CD1c-positive myeloid dendritic cell (primary cell): ENCODE measurements around the gene KLKB1.

Experiments used
- DNase-seq: peaks from one replicate; pipeline ENCODE4 v3.0.0-alpha.2; 2016; ENCODE audit errors: extremely low spot score

KLKB1 gene

DNA sequence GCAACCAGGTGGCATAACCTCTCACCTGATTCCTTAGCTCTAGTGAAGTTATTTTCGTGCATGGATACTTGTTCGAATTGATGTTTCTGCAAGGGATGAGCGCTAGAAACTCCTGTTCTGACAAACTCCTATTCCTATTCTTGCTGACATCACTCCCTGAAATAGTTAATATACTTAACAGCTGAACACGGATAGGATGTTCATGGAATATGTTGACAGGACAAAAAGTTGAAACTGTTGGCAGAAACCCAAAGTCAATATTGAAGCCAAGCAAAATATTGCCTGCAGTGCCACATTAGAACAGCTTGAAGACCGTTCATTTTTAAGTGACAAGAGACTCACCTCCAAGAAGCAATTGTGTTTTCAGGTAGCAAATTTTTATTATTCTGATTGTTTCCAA is at the start of gene KLKB1:
KLKB1 (plus strand) TSS at position 287 of the 400 bp plus-strand sequence. CDS start 689 bp downstream, outside the sequence.
- no peak for DNase-seq

DNA sequence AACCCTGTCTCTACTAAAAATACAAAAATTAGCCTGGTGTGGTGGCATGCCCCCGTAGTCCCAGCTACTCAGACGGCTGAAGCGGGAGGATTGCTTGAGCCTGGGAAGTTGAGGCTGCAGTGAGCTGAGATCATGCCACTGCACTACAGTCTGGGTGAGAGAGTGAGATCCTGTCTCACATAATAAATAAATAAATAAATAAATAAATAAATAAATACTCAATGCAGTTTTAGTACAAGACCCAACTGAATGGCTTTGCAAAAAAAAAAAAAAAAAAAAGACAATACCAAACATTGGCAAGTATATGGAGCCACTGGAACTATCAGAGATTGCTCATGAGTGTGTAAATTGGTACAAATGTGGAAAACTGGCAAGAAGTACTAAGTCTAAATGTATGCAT is 39.2 kb upstream of the KLKB1 start:
- DNase-seq: no peak

DNA sequence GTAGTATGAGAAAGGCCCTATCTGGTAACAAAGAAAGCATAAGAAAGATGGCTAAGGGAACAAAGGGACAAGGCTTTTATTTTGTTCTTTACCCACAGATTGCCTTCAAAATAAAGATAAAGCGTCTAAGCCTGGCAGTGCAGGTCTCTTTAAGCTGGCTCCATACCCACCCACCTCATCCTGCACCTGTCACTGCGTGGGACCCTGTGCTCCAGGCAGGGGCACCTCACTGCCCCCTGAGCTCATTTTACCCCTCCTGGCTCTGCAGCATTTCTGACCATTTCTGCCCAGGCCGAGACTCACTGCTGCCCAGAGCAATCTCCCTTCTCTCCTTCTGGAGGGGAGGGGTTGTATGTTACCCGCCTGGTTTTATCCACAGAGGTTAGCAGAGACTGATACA is 37.7 kb upstream of the KLKB1 start:
- no peak for DNase-seq

DNA sequence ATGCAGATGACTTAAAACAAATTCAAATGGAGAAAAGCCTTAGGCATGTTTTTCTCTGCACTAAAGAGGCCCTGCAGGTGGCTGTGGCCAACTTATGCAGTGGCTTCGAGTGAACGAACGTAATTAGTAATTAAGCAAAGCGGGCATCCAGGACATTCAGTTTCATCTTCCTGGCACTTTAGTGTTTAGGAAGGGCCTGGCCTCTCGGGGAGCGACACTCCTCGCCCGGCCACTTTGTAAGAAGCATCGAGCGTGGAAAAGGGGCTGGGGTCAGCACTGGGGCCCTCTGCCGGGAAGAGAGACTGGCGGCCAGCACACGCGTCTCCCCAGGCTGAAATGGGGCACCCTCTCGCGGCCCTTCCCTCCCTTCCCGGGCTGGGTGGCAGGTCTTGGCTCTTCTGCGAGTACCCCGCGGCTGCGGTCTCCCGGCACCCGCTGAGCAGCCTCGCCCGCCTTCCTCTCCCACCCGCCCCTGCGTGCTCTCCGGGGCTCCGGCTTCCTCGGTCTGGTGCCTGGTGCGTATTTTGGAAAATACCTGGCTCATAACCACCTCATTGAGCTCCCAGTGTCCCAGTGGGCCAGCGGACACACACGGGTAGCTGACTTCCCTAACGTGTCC is 36.6 kb upstream of the KLKB1 start:
- no peak for DNase-seq

DNA sequence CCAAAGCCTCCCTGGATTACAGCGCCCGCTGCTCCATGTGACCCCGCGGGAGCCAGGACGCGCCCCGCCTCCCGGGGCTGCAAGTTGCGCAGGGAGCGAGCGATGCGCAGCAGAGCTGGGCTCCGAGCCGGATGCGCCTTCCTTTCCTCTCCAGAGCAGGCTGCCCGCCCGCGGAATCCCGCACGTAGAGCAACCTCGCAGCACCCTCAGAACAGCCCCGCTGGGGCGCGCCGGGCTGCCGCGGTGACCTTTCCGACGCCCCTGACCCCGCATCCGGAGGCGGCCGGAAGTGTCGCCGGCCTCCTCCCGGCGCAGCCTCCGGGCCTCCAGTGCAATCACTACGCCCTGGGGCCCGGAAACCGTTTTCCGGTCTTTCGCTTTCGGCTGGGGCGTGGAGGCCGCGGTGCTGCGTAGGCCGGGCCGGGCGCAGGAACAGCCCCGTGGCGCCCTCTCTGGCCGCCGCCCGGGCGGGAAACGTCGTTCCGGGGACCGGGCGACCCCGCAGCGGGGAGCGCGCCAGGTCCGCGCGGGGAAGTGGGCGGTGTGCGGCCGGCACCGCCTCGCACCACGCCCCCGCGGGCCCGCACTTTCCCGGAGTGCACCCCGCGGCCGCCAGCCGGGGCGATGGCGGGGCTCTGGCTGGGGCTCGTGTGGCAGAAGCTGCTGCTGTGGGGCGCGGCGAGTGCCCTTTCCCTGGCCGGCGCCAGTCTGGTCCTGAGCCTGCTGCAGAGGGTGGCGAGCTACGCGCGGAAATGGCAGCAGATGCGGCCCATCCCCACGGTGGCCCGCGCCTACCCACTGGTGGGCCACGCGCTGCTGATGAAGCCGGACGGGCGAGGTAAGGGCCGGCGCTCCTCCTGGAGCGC is 35.9 kb upstream of the KLKB1 start, which contains the start of gene CYP4V2:
CYP4V2 (plus strand) TSS at position 368 of the 866 bp plus-strand sequence; CDS start at position 625, 257 bp downstream.
- DNase-seq: peak; percentile 95

DNA sequence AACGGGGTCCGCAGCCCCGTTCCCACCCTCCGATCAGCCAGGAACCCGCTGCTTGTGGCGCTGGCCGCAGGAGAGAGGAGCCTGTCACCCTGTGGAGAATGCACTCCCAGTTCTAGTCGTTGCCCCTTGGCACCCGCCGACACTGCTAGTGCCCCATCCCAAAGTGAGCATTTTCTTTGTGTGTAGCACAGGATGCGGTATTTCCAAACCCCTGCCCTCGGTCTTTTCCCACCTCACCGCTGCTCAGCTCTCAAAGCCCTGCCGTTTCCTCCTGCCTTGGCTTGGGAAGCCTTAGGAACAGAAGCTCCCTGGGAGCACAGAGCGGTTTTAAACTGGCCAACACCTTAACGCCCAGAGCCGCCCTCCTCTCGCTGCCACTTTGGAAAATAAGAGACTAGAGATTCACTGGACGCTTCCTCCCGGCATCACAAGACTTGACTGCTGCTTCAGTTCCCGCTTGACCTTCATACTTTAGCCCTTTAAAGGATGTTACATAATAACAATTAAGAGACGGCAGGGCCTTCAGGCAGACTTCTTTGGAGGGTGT is 35.2 kb upstream of the KLKB1 start:
- DNase-seq: peak; percentile 49

DNA sequence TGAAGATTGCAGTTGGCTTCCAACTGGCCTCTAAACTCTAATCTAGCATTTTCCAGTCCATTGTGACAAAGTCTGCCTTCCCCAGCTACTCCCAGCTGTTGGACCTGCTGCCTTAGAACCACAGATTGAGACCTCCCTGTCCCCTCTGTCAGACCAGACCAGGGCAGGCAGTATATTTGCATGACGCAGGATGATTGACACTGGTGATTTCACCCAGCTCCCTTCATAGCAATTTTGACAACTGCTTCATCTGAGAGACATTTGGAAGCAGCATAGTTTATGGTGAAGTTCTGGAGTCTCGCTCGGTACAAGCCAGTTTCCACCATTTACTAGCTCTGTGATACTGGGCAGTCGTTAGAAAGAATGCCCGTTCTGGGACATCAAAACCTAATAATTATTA is 33.5 kb upstream of the KLKB1 start:
- no peak for DNase-seq

DNA sequence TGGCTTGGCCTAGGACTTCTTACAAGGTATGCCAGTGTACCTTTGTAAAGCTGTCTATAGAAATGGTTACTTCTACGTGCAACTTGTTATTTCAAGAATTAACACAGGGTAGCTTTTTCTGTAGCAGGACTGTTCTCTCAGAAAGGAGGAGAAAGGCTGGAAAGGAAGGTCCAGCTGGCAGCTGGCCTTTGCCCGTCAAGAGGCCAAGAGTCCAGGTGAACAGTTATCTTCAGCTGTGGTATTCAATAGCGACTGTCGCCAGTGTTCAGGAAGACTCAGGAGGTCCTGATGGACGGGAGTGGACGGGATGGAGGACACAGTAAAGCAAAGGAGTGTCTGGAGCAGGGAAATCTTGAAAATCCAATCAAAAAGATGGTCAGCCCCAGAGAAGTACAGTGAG is 31.2 kb upstream of the KLKB1 start:
- DNase-seq: no peak

DNA sequence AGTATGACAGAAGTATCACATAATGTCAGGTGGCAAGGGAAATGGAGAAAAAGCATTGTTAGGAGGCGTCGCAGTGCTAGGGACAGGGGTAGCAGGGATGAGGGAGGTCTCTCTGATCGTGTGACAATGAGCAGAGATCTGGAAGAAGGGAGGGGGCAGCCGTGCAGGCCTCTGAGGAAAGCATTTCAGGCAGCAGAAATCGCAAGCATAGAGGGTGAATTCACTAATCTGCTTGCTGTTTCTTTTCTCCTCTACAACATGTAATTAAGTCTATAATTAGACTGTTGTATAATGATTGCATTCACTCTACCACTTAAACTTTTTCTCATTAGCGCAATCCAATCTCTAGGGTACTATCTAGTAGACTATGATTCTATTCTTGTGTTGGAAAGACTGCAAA is 26.8 kb upstream of the KLKB1 start:
- no peak for DNase-seq

DNA sequence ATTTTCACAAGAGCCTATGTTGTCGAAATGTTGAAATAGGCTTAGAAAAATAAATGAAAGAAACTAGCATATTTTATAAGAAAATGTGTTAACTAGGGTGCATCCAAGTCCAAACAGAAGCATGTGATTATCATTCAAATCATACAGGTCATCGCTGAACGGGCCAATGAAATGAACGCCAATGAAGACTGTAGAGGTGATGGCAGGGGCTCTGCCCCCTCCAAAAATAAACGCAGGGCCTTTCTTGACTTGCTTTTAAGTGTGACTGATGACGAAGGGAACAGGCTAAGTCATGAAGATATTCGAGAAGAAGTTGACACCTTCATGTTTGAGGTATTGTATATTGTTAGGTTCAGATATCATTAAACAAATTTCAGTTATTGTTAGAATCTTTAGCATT is 26.3 kb upstream of the KLKB1 start:
- no peak for DNase-seq

DNA sequence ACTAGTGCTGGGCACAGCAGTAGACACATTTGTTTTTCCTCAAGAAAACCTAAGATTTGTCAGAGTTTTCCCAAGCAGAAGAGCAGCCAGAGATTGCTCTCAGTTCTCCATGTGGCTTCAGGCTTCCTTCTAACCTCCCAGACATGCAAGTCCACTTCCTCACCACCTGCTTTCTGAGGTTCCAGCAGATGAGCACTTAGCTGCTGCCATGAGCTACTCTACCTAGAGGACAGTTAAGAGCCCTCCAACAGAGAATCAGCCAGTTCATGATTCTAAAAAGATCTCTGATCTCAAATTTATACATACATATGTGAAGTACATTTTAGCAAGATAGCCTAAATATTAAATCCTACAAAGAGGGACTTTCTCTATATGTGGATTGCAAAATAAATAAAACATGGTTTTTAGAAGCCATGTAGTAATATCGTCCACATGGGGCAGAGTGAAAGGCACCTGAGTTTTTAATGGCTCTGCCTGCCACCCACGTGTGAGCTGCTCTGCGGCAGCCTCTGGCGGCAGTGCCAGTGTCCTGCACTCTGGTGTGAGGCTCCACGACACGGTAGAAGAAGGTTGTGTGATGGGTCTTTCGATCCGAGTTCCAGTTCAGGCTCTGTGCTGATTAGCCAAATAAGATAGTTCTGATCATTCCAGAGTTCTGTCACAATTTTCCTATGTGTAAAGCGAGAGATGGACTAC is 25.6 kb upstream of the KLKB1 start:
- peak; percentile 56 for DNase-seq

DNA sequence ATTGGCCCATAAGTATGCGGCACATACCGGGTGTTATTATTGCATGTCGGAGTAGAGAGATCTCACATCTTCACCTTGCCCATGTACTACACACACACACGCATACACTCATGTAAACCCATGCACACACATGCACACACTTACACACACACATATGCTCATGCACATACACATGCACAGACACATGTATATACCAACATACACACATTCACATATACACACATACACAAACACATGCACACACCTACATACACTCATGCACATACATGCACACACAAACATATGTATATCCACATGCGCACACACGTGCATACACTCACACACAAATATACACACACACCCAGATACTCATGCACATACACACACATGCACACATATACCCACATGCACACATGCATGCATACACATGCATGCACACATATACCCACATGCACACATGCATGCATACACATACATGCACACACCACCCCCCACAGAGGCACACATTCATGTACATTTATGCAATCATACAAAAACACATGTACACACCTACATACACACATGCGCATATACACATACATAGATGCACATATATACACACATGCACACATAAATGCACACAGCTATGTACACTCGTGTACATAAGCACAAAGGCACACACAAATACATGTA is 24.7 kb upstream of the KLKB1 start:
- no peak for DNase-seq

DNA sequence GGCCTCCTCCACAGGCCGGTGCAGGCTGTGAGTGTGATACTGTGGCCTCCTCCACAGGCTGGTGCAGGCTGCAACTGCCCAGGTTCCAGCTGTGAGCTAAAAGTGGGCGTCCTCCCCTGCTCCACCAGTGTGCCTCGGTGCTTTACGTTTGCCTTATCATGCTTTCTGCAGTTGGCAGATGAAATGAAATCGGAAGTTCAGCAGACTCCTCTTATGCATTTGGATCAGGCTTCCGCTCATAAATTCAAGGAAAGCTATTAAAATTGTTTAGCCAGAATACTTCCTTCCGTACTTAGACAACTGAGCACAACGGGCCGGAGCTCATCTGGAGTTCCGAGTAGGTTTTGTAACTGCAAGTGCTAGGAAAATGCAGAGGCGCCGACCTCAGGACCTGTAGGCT is 23.9 kb upstream of the KLKB1 start:
- DNase-seq: no peak

DNA sequence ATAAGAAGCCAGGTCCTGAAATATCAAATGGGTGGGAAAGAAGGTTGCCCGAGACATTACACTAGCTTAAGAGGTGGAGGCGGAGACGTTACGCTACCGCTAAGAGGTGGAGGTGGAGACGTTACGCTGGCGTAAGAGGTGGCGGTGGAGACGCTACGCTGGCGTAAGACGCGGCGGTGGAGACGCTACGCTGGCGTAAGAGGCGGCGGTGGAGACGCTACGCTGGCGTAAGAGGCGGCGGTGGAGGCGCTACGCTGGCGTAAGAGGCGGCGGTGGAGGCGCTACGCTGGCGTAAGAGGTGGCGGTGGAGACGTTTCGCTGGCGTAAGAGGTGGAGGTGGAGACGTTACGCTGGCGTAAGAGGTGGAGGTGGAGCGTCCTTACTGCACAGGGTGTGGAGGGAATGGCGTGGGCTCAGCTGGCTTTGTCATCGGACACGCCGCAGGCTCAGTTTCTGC is 23.2 kb upstream of the KLKB1 start:
- DNase-seq: peak; percentile 65

DNA sequence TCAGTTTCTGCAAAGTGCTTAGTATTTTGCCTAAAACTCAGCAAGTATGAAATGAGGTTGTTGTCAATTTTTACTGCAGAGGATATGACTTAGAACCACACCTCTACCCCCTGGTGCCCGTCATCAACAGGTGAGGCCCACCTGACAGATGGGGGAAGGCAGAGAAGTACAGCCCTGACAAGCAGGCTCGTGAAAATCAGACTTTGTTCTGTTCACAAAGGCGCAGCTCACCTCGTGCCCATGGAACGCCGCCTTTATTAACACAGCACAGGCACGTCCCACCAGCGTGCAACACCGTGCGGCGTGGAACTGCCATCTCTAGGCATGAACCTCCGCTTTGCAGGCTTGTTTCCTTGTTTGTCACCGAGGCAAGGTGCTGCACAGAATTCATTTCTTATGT is 22.6 kb upstream of the KLKB1 start:
- DNase-seq: no peak

DNA sequence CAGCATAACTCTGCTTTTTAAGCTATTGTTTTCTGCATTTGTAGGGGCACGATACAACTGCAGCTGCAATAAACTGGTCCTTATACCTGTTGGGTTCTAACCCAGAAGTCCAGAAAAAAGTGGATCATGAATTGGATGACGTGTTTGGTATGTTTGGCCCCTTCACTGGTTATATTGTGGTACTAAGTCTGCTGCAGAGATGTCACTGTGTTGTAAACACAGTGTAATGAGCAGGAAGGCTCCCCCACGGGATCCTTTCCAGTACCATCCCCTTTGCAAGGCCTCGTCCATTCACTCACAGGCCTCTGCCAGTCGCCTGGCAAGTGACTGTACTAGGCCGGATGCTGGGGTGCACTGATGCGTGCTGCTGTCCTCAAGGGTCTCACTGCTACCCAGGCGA is 22.2 kb upstream of the KLKB1 start:
- DNase-seq: no peak

DNA sequence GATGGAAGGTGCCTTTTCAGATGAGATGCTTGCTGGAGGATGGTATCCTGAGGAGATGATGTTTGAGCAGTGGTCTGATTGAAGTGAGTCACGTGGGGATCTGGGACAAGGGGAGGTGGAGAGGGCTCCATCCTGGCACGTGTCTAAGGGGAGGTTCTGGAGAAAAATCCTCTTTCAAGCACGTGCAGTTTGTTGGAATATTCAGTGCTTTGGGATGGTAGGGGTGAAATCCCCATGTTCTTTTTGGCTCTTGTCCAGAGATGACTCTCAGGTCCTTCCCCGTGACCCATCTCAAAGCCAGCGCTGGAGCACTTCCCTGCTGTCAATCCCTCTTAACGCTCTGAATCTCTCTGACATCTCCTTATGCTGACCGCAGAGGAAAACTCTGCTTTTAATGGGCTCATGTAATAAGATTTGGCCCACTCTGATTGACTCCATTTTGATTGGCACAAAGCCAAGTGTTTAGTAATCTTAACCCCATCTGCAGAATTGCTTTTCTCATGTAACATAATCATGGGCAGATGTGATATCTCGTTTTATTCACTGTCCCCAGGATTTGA is 10.8 kb upstream of the KLKB1 start:
- DNase-seq: no peak

DNA sequence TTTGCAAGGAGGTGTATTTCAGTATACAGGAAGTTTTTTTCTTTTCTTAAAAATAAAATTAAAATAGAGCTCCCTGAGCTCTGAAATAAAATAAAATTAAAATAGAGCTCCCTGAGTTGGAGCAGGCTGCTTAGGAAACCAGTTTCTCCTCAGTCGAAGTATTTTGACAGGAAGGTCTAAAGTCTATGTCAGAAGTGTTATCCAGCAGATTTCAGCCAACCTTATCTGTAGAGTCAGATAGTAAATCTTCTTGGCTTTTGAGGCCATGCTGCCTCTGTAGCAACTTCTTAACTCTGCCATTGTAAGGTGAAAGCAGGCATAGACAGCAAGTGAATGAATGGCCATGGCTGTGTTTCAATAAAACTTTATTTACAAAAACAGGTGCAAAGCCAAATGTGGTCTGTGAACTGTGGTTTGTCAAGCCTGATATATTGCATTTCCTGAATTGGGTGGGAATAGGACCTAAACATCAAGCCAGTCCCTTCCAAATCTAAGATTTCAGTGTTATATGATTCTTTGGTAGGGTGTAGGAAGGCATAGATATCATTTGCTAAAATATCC is 9.5 kb upstream of the KLKB1 start:
- no peak for DNase-seq

DNA sequence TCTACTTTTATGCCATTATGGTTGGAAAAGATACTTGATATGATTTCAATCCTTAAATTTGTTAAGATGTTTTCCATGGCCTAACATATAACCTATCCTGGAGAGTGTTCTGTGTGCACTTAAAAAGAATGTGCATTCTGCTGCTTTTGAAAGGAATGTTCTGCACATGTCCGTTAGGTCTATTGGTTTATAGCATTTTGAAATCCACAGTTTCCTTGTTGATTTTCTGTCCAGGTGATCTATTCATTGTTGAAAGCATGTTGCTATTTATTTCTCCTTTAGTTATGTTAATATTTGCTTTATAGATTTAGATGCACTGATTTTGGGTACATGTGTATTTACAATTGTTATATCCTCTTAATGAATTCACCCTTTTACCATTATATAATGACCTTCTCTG is 5.7 kb upstream of the KLKB1 start:
- no peak for DNase-seq

DNA sequence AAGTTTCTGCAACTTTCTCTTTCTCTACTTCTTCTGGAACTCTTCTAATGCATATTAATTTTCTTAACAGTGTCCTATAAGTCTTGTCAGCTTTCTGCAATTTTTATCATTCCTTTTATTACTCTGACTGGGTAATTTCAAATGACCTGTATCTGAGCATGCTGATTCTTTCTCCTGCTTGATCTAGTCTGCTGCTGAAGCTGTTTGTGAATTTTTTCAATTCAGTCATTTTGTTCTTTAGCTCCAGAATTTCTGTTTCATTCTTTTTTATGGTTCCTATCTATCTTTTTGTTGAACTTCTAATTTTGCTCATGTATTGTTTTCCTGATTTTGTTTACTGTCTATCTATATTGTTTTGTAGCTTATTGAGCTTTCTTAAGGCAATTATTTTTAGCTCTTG is 1.5 kb upstream of the KLKB1 start:
- no peak for DNase-seq

DNA sequence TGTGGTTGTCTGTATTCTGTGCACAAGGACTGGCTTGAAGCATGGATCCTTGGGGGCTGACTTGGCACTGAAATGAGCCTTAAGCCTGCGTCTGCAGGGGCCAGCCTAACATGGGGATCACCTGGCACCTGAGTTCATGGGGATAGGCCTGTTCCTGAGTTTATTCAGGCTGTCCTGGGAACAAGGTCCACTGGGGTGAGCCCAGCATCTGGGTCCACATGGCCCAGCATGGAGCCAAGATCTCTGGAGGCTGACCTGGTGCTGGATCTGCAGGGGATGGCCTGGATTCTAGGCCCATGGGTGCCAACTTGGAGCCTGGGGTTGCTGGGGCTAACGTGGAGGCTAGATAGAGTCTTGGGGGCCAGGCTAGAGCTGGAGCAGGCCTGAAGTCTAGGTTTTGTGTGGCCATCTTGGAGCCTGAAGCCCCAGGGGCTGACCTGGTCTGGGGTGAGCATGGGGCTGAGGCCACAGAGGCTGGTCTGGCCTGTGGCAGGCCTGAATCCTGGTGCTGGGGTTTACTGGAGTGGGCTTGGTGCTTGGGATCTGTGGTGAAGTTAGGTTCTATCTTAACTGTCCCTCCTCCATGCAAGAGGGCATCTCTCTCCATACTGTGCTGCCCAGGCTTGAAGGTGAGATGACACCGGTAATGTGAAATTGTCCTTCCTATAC is 652 bp upstream of the KLKB1 start:
- no peak for DNase-seq
